Kidney epithelial cell (primary cell): ENCODE data around the gene CFAP43. TPM values are rescaled to one million over a fixed set of nuclear protein-coding genes. Genes with fewer than 3 reads are reported as not detected.

Source experiments
- DNase-seq: peaks from one replicate; pipeline ENCODE4 v3.0.0-alpha.2; 2010; ENCODE audit warnings: low read depth
- H3K27me3 ChIP-seq: 2 replicates; pipeline ENCODE4 v1.6.0; 2011; ENCODE audit warnings: low read length; ENCODE audit not compliant: control insufficient read depth, insufficient read depth
- H3K36me3 ChIP-seq: 2 replicates; pipeline ENCODE4 v1.5.1; 2011; ENCODE audit warnings: low read length; ENCODE audit not compliant: control insufficient read depth, insufficient read depth
- H3K4me3 ChIP-seq: 2 replicates; pipeline ENCODE4 v1.5.1; 2011; ENCODE audit warnings: low read depth, mild to moderate bottlenecking, control low read depth, low read length
- CTCF ChIP-seq: IDR thresholded peaks from 2 replicates; pipeline ENCODE4 v1.5.1; 2011; ENCODE audit warnings: mild to moderate bottlenecking, moderate library complexity, low read length, control low read depth, inconsistent platforms; ENCODE audit not compliant: insufficient read depth, poor library complexity, severe bottlenecking
- total RNA-seq: library from RNA; depleted of rRNA; stranded (reverse); fragments of >200 nt; gene quantifications from 2 replicates; pipeline ENCODE4 v1.2.3, GENCODE V29; 2015

CFAP43 gene
- total RNA-seq, 1 donor from 2014 or later: 0.75 TPM

- no peak for TF ChIP-seq CTCF
- no peaks in the 10 kb centered on the region for H3K27me3 ChIP-seq
- no peak for DNase-seq
- no peak overlapping the region for H3K4me3 ChIP-seq
- H3K36me3 ChIP-seq: peaks cover 2% of the 10 kb centered on the region
These were observed 27.3 kb upstream of the CFAP43 start for GRCh38 chr10:104259456-104259855.

GRCh38 chr10:104258209-104258608 is 26.0 kb upstream of the CFAP43 start:
- no peak for TF ChIP-seq CTCF
- Histone ChIP-seq H3K27me3 (no peaks in the 10 kb centered on the region), H3K36me3 (peaks cover 2% of the 10 kb centered on the region), H3K4me3 (no peak overlapping the region)
- no peak for DNase-seq

- no peaks in the 10 kb centered on the region for H3K27me3 ChIP-seq
- DNase-seq: no peak
- no peak overlapping the region for H3K4me3 ChIP-seq
- no peak for TF ChIP-seq CTCF
- peaks cover 2% of the 10 kb centered on the region for H3K36me3 ChIP-seq
These were observed 25.1 kb upstream of the CFAP43 start for GRCh38 chr10:104257235-104257634.

- H3K4me3 ChIP-seq: peak overlapping the region; percentile 95
- TF ChIP-seq CTCF: no peak
- H3K27me3 ChIP-seq: no peaks in the 10 kb centered on the region
- no peak for DNase-seq
- peaks cover 2% of the 10 kb centered on the region for H3K36me3 ChIP-seq
These were observed 24.3 kb upstream of the CFAP43 start for GRCh38 chr10:104256335-104256961.

GRCh38 chr10:104255311-104255981 is 23.3 kb upstream of the CFAP43 start:
- Histone ChIP-seq H3K4me3 (peak overlapping the region; percentile 95), H3K27me3 (no peaks in the 10 kb centered on the region), H3K36me3 (no peaks in the 10 kb centered on the region)
- DNase-seq: no peak
- no peak for TF ChIP-seq CTCF
